RWPE2 (cell line): ENCODE results near the gene LMNTD1.
A peak's percentile ranks its signal among the peaks of the same experiment; 100 is the strongest.

Source experiments
- ATAC-seq: fragments of 200-7000 bp; cut with Tn5 transposase; 3 replicates; pipeline ENCODE4 v1.9.1; 2021; ENCODE audit warnings: low read depth
- DNase-seq: peaks from one replicate; pipeline ENCODE4 v3.0.0-alpha.2; 2020; ENCODE audit warnings: low spot score
- H3K27ac ChIP-seq: fragments of 450-650 bp; 2 replicates; pipeline ENCODE4 v1.5.1; 2017; ENCODE audit warnings: mild to moderate bottlenecking; ENCODE audit not compliant: poor library complexity, severe bottlenecking
- H3K27me3 ChIP-seq: fragments of 250-450 bp; sonication (Bioruptor Pico); 2 replicates; pipeline ENCODE4 v1.5.1; 2021; ENCODE audit warnings: mild to moderate bottlenecking, moderate library complexity; ENCODE audit not compliant: insufficient read depth, poor library complexity, severe bottlenecking
- H3K36me3 ChIP-seq: fragments of 250-450 bp; sonication (Bioruptor Pico); 2 replicates; pipeline ENCODE4 v1.5.1; 2020; ENCODE audit warnings: low read depth, mild to moderate bottlenecking, moderate library complexity
- H3K4me1 ChIP-seq: fragments of 250-450 bp; sonication (Bioruptor Pico); 2 replicates; pipeline ENCODE4 v1.5.1; 2021; ENCODE audit warnings: mild to moderate bottlenecking, moderate library complexity; ENCODE audit not compliant: insufficient read depth, poor library complexity, severe bottlenecking
- H3K4me3 ChIP-seq: fragments of 250-450 bp; sonication (Bioruptor Pico); 2 replicates; pipeline ENCODE4 v1.5.1; 2021; ENCODE audit warnings: mild to moderate bottlenecking, moderate library complexity; ENCODE audit not compliant: severe bottlenecking
- H3K9me3 ChIP-seq: fragments of 250-450 bp; sonication (Bioruptor Pico); 2 replicates; pipeline ENCODE4 v1.5.1; 2021; ENCODE audit warnings: mild to moderate bottlenecking, moderate library complexity; ENCODE audit not compliant: severe bottlenecking
- TF ChIP-seq, protein P1 (sequence below): fragments of 450-650 bp; IDR thresholded peaks from one replicate; pipeline ENCODE4 v1.5.1; 2017; ENCODE audit warnings: mild to moderate bottlenecking, moderate library complexity; ENCODE audit not compliant: poor library complexity, severe bottlenecking

The LMNTD1 gene

GRCh38 chr12:25591144-25591543 lies 38.1 kb upstream of the LMNTD1 start:
- H3K9me3 ChIP-seq, result no peaks in the 10 kb centered on the region
- H3K4me3 ChIP-seq, result no peak overlapping the region
- no peaks in the 10 kb centered on the region for H3K36me3 ChIP-seq
- ATAC-seq (no peak), DNase-seq (no peak)
- TF ChIP-seq, protein P1, sequence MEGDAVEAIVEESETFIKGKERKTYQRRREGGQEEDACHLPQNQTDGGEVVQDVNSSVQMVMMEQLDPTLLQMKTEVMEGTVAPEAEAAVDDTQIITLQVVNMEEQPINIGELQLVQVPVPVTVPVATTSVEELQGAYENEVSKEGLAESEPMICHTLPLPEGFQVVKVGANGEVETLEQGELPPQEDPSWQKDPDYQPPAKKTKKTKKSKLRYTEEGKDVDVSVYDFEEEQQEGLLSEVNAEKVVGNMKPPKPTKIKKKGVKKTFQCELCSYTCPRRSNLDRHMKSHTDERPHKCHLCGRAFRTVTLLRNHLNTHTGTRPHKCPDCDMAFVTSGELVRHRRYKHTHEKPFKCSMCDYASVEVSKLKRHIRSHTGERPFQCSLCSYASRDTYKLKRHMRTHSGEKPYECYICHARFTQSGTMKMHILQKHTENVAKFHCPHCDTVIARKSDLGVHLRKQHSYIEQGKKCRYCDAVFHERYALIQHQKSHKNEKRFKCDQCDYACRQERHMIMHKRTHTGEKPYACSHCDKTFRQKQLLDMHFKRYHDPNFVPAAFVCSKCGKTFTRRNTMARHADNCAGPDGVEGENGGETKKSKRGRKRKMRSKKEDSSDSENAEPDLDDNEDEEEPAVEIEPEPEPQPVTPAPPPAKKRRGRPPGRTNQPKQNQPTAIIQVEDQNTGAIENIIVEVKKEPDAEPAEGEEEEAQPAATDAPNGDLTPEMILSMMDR, result no peak
- no peak overlapping the region for H3K27ac ChIP-seq
- peaks cover under 1% of the 10 kb centered on the region for H3K4me1 ChIP-seq
- no peaks in the 10 kb centered on the region for H3K27me3 ChIP-seq

GRCh38 chr12:25590011-25590721 lies 37.1 kb upstream of the LMNTD1 start:
- peaks cover 8% of the 10 kb centered on the region for H3K4me1 ChIP-seq
- no peak overlapping the region for H3K4me3 ChIP-seq
- no peak for DNase-seq
- H3K36me3 ChIP-seq, result no peaks in the 10 kb centered on the region
- H3K9me3 ChIP-seq, result no peaks in the 10 kb centered on the region
- H3K27me3 ChIP-seq, result no peaks in the 10 kb centered on the region
- TF ChIP-seq, protein P1, result no peak
- H3K27ac ChIP-seq, result no peak overlapping the region
- ATAC-seq, result no peak

DNA sequence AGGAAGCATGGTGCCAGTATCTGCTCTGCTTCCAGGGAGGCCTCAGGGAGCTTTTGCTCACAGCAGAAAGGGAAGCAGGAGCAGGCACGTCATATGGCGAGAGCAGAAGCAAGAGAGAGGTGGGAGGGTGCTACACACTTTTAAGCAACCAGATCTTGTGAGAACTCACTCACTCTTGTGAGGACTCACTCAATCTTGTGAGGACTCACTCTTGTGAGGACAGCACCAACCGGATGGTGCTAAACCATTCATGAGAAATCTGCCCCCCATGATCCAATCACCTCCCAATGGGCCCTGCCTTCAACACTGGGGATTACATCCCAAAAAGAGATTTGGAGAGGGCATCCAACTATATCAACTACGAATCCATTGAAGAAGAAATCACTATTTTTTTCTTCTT lies 34.3 kb upstream of the LMNTD1 start:
- DNase-seq (no peak), ATAC-seq (no peak)
- Histone ChIP-seq H3K4me1 (peaks cover 14% of the 10 kb centered on the region), H3K9me3 (no peaks in the 10 kb centered on the region), H3K36me3 (no peaks in the 10 kb centered on the region), H3K27ac (no peak overlapping the region), H3K4me3 (no peak overlapping the region), H3K27me3 (no peaks in the 10 kb centered on the region)
- TF ChIP-seq, protein P1, result no peak

DNA sequence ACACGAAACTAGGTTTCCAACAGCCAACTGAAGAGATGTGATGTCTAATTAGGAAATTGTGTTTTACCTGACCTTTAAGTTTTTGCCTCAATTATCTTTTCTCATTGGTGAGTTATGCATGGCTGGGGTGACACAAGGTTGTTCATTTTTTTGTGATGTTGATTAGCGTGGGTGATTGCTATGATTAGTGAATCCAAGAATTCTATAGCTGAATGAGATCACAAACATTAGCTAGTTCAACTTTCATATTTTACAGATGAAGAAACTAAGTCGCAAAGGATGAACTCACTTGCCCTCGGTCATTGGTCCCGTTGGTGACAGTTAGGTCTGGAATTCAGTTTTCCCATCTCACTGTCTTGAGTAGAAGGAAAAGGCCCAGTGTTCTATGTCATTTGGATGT lies 32.6 kb upstream of the LMNTD1 start:
- peak; percentile 52; the same call in 2 of the 3 replicates for ATAC-seq
- peak overlapping the region; percentile 81 for H3K27ac ChIP-seq
- no peaks in the 10 kb centered on the region for H3K27me3 ChIP-seq
- H3K9me3 ChIP-seq, result no peaks in the 10 kb centered on the region
- TF ChIP-seq, protein P1, result no peak
- H3K36me3 ChIP-seq, result no peaks in the 10 kb centered on the region
- no peak for DNase-seq
- no peak overlapping the region for H3K4me3 ChIP-seq
- peaks cover 14% of the 10 kb centered on the region for H3K4me1 ChIP-seq

DNA sequence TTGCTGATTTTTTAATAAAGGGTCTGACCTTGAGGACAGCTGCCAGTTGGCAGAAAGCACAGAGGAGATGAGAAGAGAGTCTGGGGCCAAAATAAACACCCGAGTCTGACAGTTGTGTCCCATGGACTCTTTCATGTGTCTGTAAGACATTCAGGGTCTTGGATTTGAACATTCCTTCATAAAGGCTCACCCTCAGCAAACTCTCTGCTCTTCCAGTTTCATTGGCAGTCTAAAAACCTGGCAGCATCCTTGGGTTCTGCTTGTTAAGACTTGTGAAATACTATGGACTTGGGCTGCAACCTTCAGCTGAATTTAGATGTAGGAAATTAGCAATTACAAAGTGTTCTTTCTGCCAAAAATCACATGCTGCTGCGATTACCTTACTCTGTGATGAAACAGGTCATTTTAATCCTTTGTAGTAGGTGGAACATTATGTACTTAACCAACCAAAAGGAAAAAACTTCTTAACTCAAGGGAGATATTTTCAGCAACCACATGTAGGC lies 32.0 kb upstream of the LMNTD1 start:
- TF ChIP-seq, protein P1, result no peak
- Histone ChIP-seq H3K9me3 (no peaks in the 10 kb centered on the region), H3K4me1 (peaks cover 14% of the 10 kb centered on the region), H3K36me3 (no peaks in the 10 kb centered on the region), H3K27me3 (no peaks in the 10 kb centered on the region), H3K4me3 (no peak overlapping the region), H3K27ac (peak overlapping the region; percentile 81)
- DNase-seq (no peak), ATAC-seq (peak; percentile 90)
